Erythroblast (primary cell): ENCODE data around the gene PLIN4.

ENCODE experiments used
- GATA1 ChIP-seq: IDR thresholded peaks from 2 replicates; pipeline ENCODE4 v1.6.1; 2011; ENCODE audit warnings: low read depth, mild to moderate bottlenecking, control low read depth, low read length, moderate library complexity
- POLR2A ChIP-seq: IDR thresholded peaks from 2 replicates; pipeline ENCODE4 v1.6.1; 2011; ENCODE audit warnings: mild to moderate bottlenecking, low read length

GRCh38 chr19:4554717-4555116, 36.4 kb upstream of the PLIN4 start:
- TF ChIP-seq POLR2A (no peak), GATA1 (no peak)
